ENCODE measurements around the gene TENM3.

Gene TENM3

DNA sequence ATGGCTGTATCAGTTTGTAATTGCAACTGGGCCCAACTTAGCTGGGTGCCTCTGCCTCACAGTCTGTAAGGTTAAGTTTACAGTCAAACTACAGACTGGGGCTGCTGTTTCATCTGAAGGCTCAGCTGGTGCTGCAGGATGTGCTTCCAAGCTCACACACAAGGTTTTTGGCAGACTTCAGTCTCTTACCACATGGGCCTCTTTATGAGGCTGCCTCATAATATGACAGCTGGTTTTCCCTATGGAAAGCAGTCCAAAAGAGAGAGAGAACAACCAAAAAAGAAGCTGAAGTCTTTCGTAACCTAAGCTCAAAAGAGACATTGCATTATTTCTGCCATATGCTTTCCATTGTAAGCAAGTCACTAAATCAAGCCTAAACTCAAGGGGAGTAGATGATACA is 402.3 kb downstream of the TENM3 start:
- ATAC-seq (ENCODE audit: low read depth) = no peak
- peaks cover 4% of the 10 kb centered on the region for H3K27me3 ChIP-seq (ENCODE audit: insufficient read depth, poor library complexity, severe bottlenecking)
- H3K27ac ChIP-seq (ENCODE audit: poor library complexity, severe bottlenecking) = no peak overlapping the region
- TF ChIP-seq, protein P1, sequence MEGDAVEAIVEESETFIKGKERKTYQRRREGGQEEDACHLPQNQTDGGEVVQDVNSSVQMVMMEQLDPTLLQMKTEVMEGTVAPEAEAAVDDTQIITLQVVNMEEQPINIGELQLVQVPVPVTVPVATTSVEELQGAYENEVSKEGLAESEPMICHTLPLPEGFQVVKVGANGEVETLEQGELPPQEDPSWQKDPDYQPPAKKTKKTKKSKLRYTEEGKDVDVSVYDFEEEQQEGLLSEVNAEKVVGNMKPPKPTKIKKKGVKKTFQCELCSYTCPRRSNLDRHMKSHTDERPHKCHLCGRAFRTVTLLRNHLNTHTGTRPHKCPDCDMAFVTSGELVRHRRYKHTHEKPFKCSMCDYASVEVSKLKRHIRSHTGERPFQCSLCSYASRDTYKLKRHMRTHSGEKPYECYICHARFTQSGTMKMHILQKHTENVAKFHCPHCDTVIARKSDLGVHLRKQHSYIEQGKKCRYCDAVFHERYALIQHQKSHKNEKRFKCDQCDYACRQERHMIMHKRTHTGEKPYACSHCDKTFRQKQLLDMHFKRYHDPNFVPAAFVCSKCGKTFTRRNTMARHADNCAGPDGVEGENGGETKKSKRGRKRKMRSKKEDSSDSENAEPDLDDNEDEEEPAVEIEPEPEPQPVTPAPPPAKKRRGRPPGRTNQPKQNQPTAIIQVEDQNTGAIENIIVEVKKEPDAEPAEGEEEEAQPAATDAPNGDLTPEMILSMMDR (IDR thresholded peaks at IDR 0.05; ENCODE audit: poor library complexity, severe bottlenecking) = no peak
- no peak for DNase-seq (ENCODE audit: low spot score)
- H3K36me3 ChIP-seq (ENCODE audit: low read depth) = no peaks in the 10 kb centered on the region
- H3K4me3 ChIP-seq (ENCODE audit: severe bottlenecking) = no peak overlapping the region
- peaks cover 2% of the 10 kb centered on the region for H3K9me3 ChIP-seq (ENCODE audit: severe bottlenecking)
- H3K4me1 ChIP-seq (ENCODE audit: insufficient read depth, poor library complexity, severe bottlenecking) = peaks cover 9% of the 10 kb centered on the region

DNA sequence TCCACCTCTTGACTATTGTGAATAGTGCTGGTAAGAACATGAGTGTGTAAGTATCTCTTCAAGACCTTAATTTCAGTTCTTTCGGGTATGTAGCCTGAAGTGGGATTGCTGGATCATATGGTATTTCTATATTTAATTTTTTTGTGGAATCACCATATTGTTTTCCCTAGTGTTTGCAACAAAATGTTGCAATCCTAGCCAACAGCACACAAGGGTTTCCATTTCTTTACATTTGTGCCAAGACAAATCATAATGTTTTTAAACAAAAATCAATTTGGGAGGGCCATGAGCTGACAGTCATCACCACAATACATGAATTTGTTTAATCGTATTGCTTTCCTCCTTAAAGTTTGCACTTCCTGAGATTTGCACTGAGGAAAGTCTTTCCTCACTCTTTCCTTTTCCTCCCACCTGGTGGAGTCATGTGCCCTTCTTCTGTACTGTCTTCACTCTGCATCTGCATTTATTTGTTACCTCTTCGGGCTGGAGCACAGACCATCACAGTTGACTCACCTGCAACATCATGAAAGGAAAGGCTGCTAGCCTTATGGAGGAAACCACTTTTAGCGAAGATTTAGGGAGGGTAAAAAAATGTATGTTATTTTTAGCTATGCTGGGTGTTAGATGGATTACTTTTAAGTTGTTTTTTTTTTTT is 404.6 kb downstream of the TENM3 start:
- H3K4me1 ChIP-seq (ENCODE audit: insufficient read depth, poor library complexity, severe bottlenecking) = peaks cover 7% of the 10 kb centered on the region
- ATAC-seq (ENCODE audit: low read depth) = no peak

DNA sequence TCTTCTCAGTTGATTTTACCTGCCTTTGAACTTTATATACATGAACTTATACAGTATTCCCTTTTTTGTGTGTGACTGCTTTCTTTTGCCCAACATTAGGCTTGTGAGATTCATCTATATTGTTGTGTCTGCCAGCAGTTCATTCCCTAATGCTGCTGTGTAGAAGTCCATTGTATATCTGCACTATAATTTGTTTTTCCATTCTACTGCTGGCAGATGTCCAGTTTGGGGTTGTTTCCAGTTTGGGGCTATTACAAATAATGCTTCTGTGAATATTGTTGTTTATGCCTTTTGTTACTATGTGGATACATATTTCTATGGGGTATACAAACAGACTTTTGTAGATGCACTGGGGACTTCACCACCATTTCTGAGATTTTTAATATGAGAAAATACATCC is 405.6 kb downstream of the TENM3 start:
- H3K36me3 ChIP-seq (ENCODE audit: low read depth) = no peaks in the 10 kb centered on the region
- no peak overlapping the region for H3K27ac ChIP-seq (ENCODE audit: poor library complexity, severe bottlenecking)
- H3K9me3 ChIP-seq (ENCODE audit: severe bottlenecking) = no peaks in the 10 kb centered on the region
- H3K4me1 ChIP-seq (ENCODE audit: insufficient read depth, poor library complexity, severe bottlenecking) = no peaks in the 10 kb centered on the region
- no peak for DNase-seq (ENCODE audit: low spot score)
- no peak overlapping the region for H3K4me3 ChIP-seq (ENCODE audit: severe bottlenecking)
- TF ChIP-seq, protein P1 (IDR thresholded peaks at IDR 0.05; ENCODE audit: poor library complexity, severe bottlenecking) = no peak
- ATAC-seq (ENCODE audit: low read depth) = no peak
- H3K27me3 ChIP-seq (ENCODE audit: insufficient read depth, poor library complexity, severe bottlenecking) = no peaks in the 10 kb centered on the region

More for the DNA sequence above, 404.6 kb downstream of the TENM3 start:
- peaks cover 4% of the 10 kb centered on the region for H3K27me3 ChIP-seq (ENCODE audit: insufficient read depth, poor library complexity, severe bottlenecking)
- TF ChIP-seq, protein P1 (IDR thresholded peaks at IDR 0.05; ENCODE audit: poor library complexity, severe bottlenecking) = no peak
- DNase-seq (ENCODE audit: low spot score) = no peak
- H3K9me3 ChIP-seq (ENCODE audit: severe bottlenecking) = no peaks in the 10 kb centered on the region
- H3K4me3 ChIP-seq (ENCODE audit: severe bottlenecking) = no peak overlapping the region
- no peaks in the 10 kb centered on the region for H3K36me3 ChIP-seq (ENCODE audit: low read depth)
- no peak overlapping the region for H3K27ac ChIP-seq (ENCODE audit: poor library complexity, severe bottlenecking)

DNA sequence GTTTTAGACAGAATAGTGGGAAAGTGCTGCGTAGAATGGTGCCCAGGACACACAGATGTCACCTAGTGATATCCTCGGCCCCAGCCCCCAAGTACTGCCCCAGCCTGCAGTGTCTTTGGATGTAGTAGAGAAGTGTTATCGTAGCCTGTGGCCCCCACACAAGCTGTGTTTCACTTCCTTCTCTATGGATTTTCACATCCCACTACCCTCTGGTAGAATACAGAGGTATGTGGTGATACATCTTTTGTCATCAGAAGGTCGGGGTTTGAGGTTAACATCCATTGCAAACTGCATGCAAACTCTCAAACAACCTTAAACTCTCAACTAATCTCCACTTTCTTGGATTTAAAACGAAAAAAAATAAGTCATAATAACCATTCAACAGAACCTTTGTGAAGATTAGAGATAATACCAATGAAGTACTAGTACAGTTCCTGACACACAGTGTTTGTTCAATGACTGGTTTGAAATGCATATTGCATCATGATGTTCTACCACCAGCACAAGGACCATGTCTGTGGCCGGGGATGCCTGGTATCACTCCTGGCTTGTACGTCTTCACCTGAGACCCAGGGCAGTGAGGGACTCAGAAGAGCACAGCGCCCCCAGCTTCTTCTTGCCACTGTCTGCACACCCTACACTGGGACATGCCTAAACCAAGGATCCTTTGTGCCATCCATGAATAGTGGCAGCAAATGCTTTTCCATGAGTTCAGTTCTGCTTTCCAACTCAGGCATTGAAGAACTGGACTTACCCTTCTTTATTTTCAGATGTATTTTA is 406.7 kb downstream of the TENM3 start:
- no peaks in the 10 kb centered on the region for H3K9me3 ChIP-seq (ENCODE audit: severe bottlenecking)
- no peak for DNase-seq (ENCODE audit: low spot score)
- ATAC-seq (ENCODE audit: low read depth) = no peak

More for the DNA sequence above, 406.7 kb downstream of the TENM3 start:
- H3K4me1 ChIP-seq (ENCODE audit: insufficient read depth, poor library complexity, severe bottlenecking) = no peaks in the 10 kb centered on the region
- no peaks in the 10 kb centered on the region for H3K27me3 ChIP-seq (ENCODE audit: insufficient read depth, poor library complexity, severe bottlenecking)
- TF ChIP-seq, protein P1 (IDR thresholded peaks at IDR 0.05; ENCODE audit: poor library complexity, severe bottlenecking) = no peak
- no peak overlapping the region for H3K4me3 ChIP-seq (ENCODE audit: severe bottlenecking)
- no peaks in the 10 kb centered on the region for H3K36me3 ChIP-seq (ENCODE audit: low read depth)
- H3K27ac ChIP-seq (ENCODE audit: poor library complexity, severe bottlenecking) = no peak overlapping the region

Measured in RWPE2 (cell line).